K562 (cell line): ENCODE data around the gene PEX11B. TPM values are rescaled to one million over a fixed set of nuclear protein-coding genes. Genes with fewer than 3 reads are reported as not detected.

Source experiments
- ATAC-seq: fragments of 200-7000 bp; cut with Tn5 transposase; 3 replicates; pipeline ENCODE4 v1.9.1; 2020; ENCODE audit warnings: moderate library complexity
- BruUV-seq: library from RNA; stranded (reverse); fragments of 400-500 nt; replicated peaks from 2 replicates; lab custom pipeline; 2021; lab: Mats Ljungman, UMichigan
- CTCF ChIA-PET: fragments of 300-600 bp; formaldehyde crosslinking; extraction: SDS; loops from one replicate; lab custom pipeline; 2021; ENCODE audit warnings: low intra/inter-chr PET ratio; lab: Yijun Ruan, JAX
- POLR2A ChIA-PET: fragments of 300-600, 350-650 bp; sonication (Branson Sonifier 250); formaldehyde crosslinking; extraction: SDS; loops from one replicate; lab custom pipeline; 2021; ENCODE audit warnings: antibody characterized with exemption, inconsistent platforms; lab: Yijun Ruan, JAX
- DNase-seq, 4 experiments: peaks; one replicate each; pipeline versions ENCODE4 v3.0.0 to v3.0.0-alpha.2; 2011 to 2018; ENCODE audit warnings: low spot score in 3 of 4, mixed read lengths in 3 of 4; ENCODE audit errors: extremely low read depth in 1 of 4
- FAIRE-seq: peaks from 2 replicates; lab custom pipeline; 2011; peaks lifted over from hg19 to GRCh38; lab: Jason Lieb, UNC
- H2AFZ ChIP-seq: 2 replicates; pipeline ENCODE4 v1.6.0; 2011; ENCODE audit warnings: low read depth, low read length, control low read depth, inconsistent platforms
- H3K27ac ChIP-seq: fragments of 200-600 bp; 3 replicates; pipeline ENCODE4 v1.8.0; 2011; ENCODE audit warnings: low read depth, mild to moderate bottlenecking, control low read depth, inconsistent platforms, low read length, moderate library complexity, mixed read lengths; ENCODE audit errors: extremely low read depth
- H3K27me3 ChIP-seq, 2 experiments: fragments of 300-600 bp in 1 of 2; 2 replicates in 1 of 2; 3 replicates in 1 of 2; pipeline versions ENCODE4 v1.6.0 to v1.8.0; 2011; ENCODE audit warnings: inconsistent platforms in 2 of 2, low read length in 2 of 2, mild to moderate bottlenecking in 1 of 2, mixed read lengths in 1 of 2, moderate library complexity in 1 of 2; ENCODE audit not compliant: control insufficient read depth in 2 of 2, insufficient read depth in 2 of 2
- H3K36me3 ChIP-seq: fragments of 300-600 bp; 3 replicates; pipeline ENCODE4 v1.8.0; 2011; ENCODE audit warnings: mild to moderate bottlenecking, low read length, inconsistent platforms; ENCODE audit not compliant: control insufficient read depth, insufficient read depth
- H3K4me1 ChIP-seq, 2 experiments: fragments of 200-600 bp in 1 of 2; replicated peaks in 1 of 2; 2 replicates in 1 of 2; 3 replicates in 1 of 2; pipeline versions ENCODE4 v1.5.1 to v1.8.0; 2011; ENCODE audit warnings: inconsistent platforms in 2 of 2, low read length in 2 of 2, mild to moderate bottlenecking in 1 of 2, mixed read lengths in 1 of 2, moderate library complexity in 1 of 2; ENCODE audit not compliant: control insufficient read depth in 2 of 2, insufficient read depth in 2 of 2
- H3K4me2 ChIP-seq: 2 replicates; pipeline ENCODE4 v1.6.1; 2011; ENCODE audit warnings: low read length, control low read depth, inconsistent platforms, mixed read lengths; ENCODE audit not compliant: insufficient read depth
- H3K4me3 ChIP-seq: fragments of 200-600 bp; sonication (generic), shearing (Covaris generic); 2 replicates; pipeline ENCODE4 v1.5.1; 2016; ENCODE audit warnings: control low read depth, inconsistent platforms
- H3K79me2 ChIP-seq: fragments of 200-600 bp; 3 replicates; pipeline ENCODE4 v1.8.0; 2011; ENCODE audit warnings: low read length, inconsistent platforms; ENCODE audit not compliant: control insufficient read depth, insufficient read depth
- H3K9ac ChIP-seq, 2 experiments: 2 replicates each; pipeline versions ENCODE4 v1.6.0 to v1.6.1; 2011; ENCODE audit warnings: low read depth in 2 of 2, low read length in 2 of 2, control low read depth in 1 of 2, inconsistent platforms in 1 of 2, mild to moderate bottlenecking in 1 of 2, mixed read lengths in 1 of 2; ENCODE audit not compliant: insufficient read depth in 1 of 2
- H3K9me1 ChIP-seq: one replicate; pipeline ENCODE4 v1.6.0; 2011; ENCODE audit warnings: inconsistent platforms, mild to moderate bottlenecking, low read length, moderate library complexity; ENCODE audit not compliant: control insufficient read depth, insufficient read depth
- H3K9me3 ChIP-seq: replicated peaks from 2 replicates; pipeline ENCODE4 v1.5.1; 2011; ENCODE audit warnings: low read depth, low read length, inconsistent platforms; ENCODE audit not compliant: control insufficient read depth, insufficient read depth
- H4K20me1 ChIP-seq: replicated peaks from 2 replicates; pipeline ENCODE4 v1.6.1; 2011; ENCODE audit warnings: low read length, inconsistent platforms, mixed read lengths; ENCODE audit not compliant: control insufficient read depth, insufficient read depth
- ARID1B ChIP-seq: fragments of 450-650 bp; IDR thresholded peaks from 2 replicates; pipeline ENCODE4 v1.6.1; 2016; ENCODE audit warnings: antibody characterized with exemption, mild to moderate bottlenecking, inconsistent platforms
- BMI1 ChIP-seq: fragments of 150-350 bp; IDR thresholded peaks from 2 replicates; pipeline ENCODE4 v1.6.1; 2014; ENCODE audit warnings: low read length
- HMGXB4 ChIP-seq: sonication (generic); formaldehyde crosslinking; IDR thresholded peaks from 2 replicates; pipeline ENCODE4 v1.8.1; 2023; ENCODE audit warnings: mild to moderate bottlenecking, missing genetic modification reagents
- HNRNPH1 ChIP-seq: fragments of 200-400 bp; formaldehyde crosslinking; optimal IDR thresholded peaks from 2 replicates; pipeline ENCODE3; 2017; ENCODE audit warnings: low read depth, mild to moderate bottlenecking, low read length, moderate library complexity
- JUND ChIP-seq, 2 experiments: IDR thresholded peaks; 2 replicates in 1 of 2; 3 replicates in 1 of 2; pipeline ENCODE4 v1.6.1; 2011; ENCODE audit warnings: borderline replicate concordance in 2 of 2, low read depth in 2 of 2, low read length in 2 of 2, improper control_type of control experiment in 1 of 2, missing biosample characterization in 1 of 2, missing genetic modification characterization in 1 of 2, missing genetic modification reagents in 1 of 2
- KAT2B ChIP-seq: IDR thresholded peaks from one replicate; pipeline ENCODE4 v1.6.1; 2012; ENCODE audit warnings: low read depth, mild to moderate bottlenecking, control low read depth, inconsistent platforms, low read length, moderate library complexity
- L3MBTL2 ChIP-seq: fragments of 450-650 bp; IDR thresholded peaks from 2 replicates; pipeline ENCODE4 v1.6.1; 2016; ENCODE audit warnings: mild to moderate bottlenecking, moderate library complexity
- MAFK ChIP-seq: IDR thresholded peaks from 2 replicates; pipeline ENCODE4 v1.6.1; 2011; ENCODE audit warnings: low read length, improper control_type of control experiment
- NBN ChIP-seq: fragments of 450-650 bp; IDR thresholded peaks from 2 replicates; pipeline ENCODE4 v1.6.1; 2016; ENCODE audit warnings: low read depth, mild to moderate bottlenecking
- NFRKB ChIP-seq: fragments of 450-650 bp; IDR thresholded peaks from 2 replicates; pipeline ENCODE4 v1.6.1; 2016; ENCODE audit warnings: low read depth
- NR2C1 ChIP-seq, 2 experiments: fragments of 450-650 bp; IDR thresholded peaks; 2 replicates each; pipeline ENCODE4 v1.6.1; 2017; ENCODE audit warnings: mild to moderate bottlenecking in 2 of 2, antibody characterized with exemption in 1 of 2, inconsistent platforms in 1 of 2, missing compliant biosample characterization in 1 of 2, missing genetic modification characterization in 1 of 2
- RBM25 ChIP-seq: fragments of 200-400 bp; formaldehyde crosslinking; IDR thresholded peaks from 2 replicates; pipeline ENCODE4 v1.6.1; 2018; ENCODE audit warnings: low read length, low read depth, moderate library complexity; ENCODE audit not compliant: severe bottlenecking
- RCOR1 ChIP-seq, 2 experiments: IDR thresholded peaks; 2 replicates each; pipeline ENCODE4 v1.6.1; 2012; ENCODE audit warnings: low read depth in 2 of 2, low read length in 2 of 2, borderline replicate concordance in 1 of 2, improper control_type of control experiment in 1 of 2
- TBP ChIP-seq: optimal IDR thresholded peaks from 2 replicates; pipeline ENCODE3; 2011; ENCODE audit warnings: low read depth, low read length, improper control_type of control experiment
- ZFX ChIP-seq: sonication (generic); formaldehyde crosslinking; IDR thresholded peaks from 2 replicates; pipeline ENCODE4 v1.8.0; 2022; ENCODE audit warnings: mild to moderate bottlenecking, missing genetic modification reagents, moderate library complexity
- ZKSCAN1 ChIP-seq: fragments of 150-350 bp; IDR thresholded peaks from 2 replicates; pipeline ENCODE4 v1.6.1; 2016; ENCODE audit warnings: low read depth, low read length
- ZNF592 ChIP-seq: fragments of 450-650 bp; IDR thresholded peaks from 2 replicates; pipeline ENCODE4 v1.6.1; 2017; ENCODE audit warnings: antibody characterized with exemption, mild to moderate bottlenecking
- whole genome bisulfite sequencing: fragments of 100-300 bp; shearing (Covaris generic); methylation state at CpG from one replicate; pipeline ENCODE4 v1.1.6; 2016; ENCODE audit warnings: low coverage, mixed read lengths; ENCODE audit not compliant: insufficient coverage; ENCODE audit errors: missing lambda C conversion rate; 5-methylcytosine and 5-hydroxymethylcytosine counted together
- in situ Hi-C: fragments of 300-500 bp; cut with MboI; formaldehyde crosslinking; loops from 4 replicates; pipeline ENCODE4 v1.15.0; 2018; ENCODE audit warnings: inconsistent platforms, mixed read lengths
- intact Hi-C: fragments of 100-400 bp; cut with micrococcal nuclease; formaldehyde crosslinking; loops from 2 replicates; pipeline ENCODE4 v1.14.2; 2022
- polyA plus RNA-seq, 8 experiments: library from polyadenylated mRNA; depleted of rRNA in 4 of 8; stranded (reverse) in 5 of 8; unstranded in 3 of 8; fragments of >200 nt; fragmentation: Nextera tagmentation in 2 of 8; fragmentation: Illumina TruSeq in 1 of 8; extraction: Ambion mirVana in 2 of 8; extraction: Trizol in 1 of 8; gene quantifications; 2 replicates each; pipeline versions ENCODE4 v1.2.1 to v1.2.3, GENCODE V29; 2011 to 2014; ENCODE audit warnings: inconsistent platforms in 1 of 8, missing spikeins in 1 of 8
- total RNA-seq, 7 experiments: library from RNA; depleted of rRNA in 6 of 7; stranded (reverse); fragments of >200 nt in 6 of 7; fragmentation: Illumina TruSeq in 2 of 7; extraction: Trizol in 2 of 7; gene quantifications; 2 replicates each; pipeline versions ENCODE4 v1.2.1 to v1.2.3, GENCODE V29; 2011 to 2021; ENCODE audit warnings: low replicate concordance in 1 of 7

The PEX11B gene
- total and polyA plus RNA-seq, 9 of the 15 experiments (the other 6 are each of a cell fraction or from before 2014, with no cell fraction given), result 13.2 to 60.0 (median 21.7) TPM

GRCh38 chr1:145879775-145880174 lies 38.7 kb downstream of the PEX11B start:
- Histone ChIP-seq H3K4me3 (no peak overlapping the region), H3K79me2 (no peaks in the 10 kb centered on the region), H2AFZ (peak overlapping the region; percentile 83), H3K9ac (peak overlapping the region in 1 of 2 experiments; percentile 7; a peak in 1 of 4 replicates), H3K4me2 (peak overlapping the region; percentile 38), H3K27me3 (peaks cover 3% of the 10 kb centered on the region in 2 experiments; a peak in 4 of 5 replicates), H3K27ac (peak overlapping the region; percentile 22; the same call in 2 of the 3 replicates), H4K20me1 (no peaks in the 10 kb centered on the region), H3K36me3 (no peaks in the 10 kb centered on the region), H3K9me1 (no peaks in the 10 kb centered on the region), H3K4me1 (peaks cover 18 to 34% of the 10 kb centered on the region in 2 experiments), H3K9me3 (no peaks in the 10 kb centered on the region)
- intact Hi-C loops (no loop called here), in situ Hi-C loops (no loop called here)
- ATAC-seq (peak; percentile 62), FAIRE-seq (peak; percentile 44), DNase-seq (peak in 2 of 4 experiments; percentile 35 to 59)
- WGBS, result 2% methylated on average over 5 of the region's 5 CpGs
- BruUV-seq, result no TSS peak
- POLR2A ChIA-PET, result interaction anchor here (0.9 to 2.4 kb wide), 5 partner anchors 9 to 48 kb away, joined by 4 to 7 read pairs (median 6); partner anchors contain the start of genes PIAS3 and RBM8A
- CTCF ChIA-PET, result no interaction called here
- TF ChIP-seq KAT2B, result no peak
- peak; percentile 23; the same call in 1 of the 2 replicates for TF ChIP-seq ZNF592
- 0 out of 2 replicates have a peak, but pooled peaks have one; percentile 4 for TF ChIP-seq JUND (IDR thresholded peaks at IDR 0.05; ENCODE audit: borderline replicate concordance, low read depth, low read length)
- no peak for TF ChIP-seq JUND (tag; IDR thresholded peaks at IDR 0.05; ENCODE audit: borderline replicate concordance, low read depth, low read length)
- no peak for TF ChIP-seq MAFK
- TF ChIP-seq ZKSCAN1, result 0 out of 2 replicates have a peak, but pooled peaks have one; percentile 44
- TF ChIP-seq NR2C1 (IDR thresholded peaks at IDR 0.05), result no peak
- TF ChIP-seq NR2C1 (tag; IDR thresholded peaks at IDR 0.05), result no peak
- TF ChIP-seq TBP, result peak; percentile 22
- peak in 1 of 2 experiments; percentile 38; a peak in 1 of 4 replicates for TF ChIP-seq RCOR1 (IDR thresholded peaks at IDR 0.05; ENCODE audit: borderline replicate concordance in 1 of 2, low read depth in 2 of 2, low read length in 2 of 2)
- no peak for TF ChIP-seq RBM25
- peak; percentile 37; the same call in 1 of the 2 replicates for TF ChIP-seq L3MBTL2
- peak; percentile 38; the same call in 1 of the 2 replicates for TF ChIP-seq NFRKB
- no peak for TF ChIP-seq HNRNPH1
- TF ChIP-seq NBN, result no peak
- peak; percentile 40; the same call in 1 of the 2 replicates for TF ChIP-seq ZFX (CRISPR knock-in tag)
- TF ChIP-seq ARID1B, result peak; percentile 15; the same call in 1 of the 2 replicates
- TF ChIP-seq HMGXB4 (CRISPR knock-in tag), result no peak
- TF ChIP-seq BMI1, result peak; percentile 32; the same call in 1 of the 2 replicates
